GM19395 (cell line): ENCODE measurements around the gene CANT1.

Experiments used
- ATAC-seq: cut with Tn5 transposase; IDR thresholded peaks from one replicate; pipeline ENCODE4 v1.9.1; 2021; ENCODE audit warnings: mild to moderate bottlenecking, moderate library complexity; ENCODE audit not compliant: unreplicated experiment

Gene CANT1

GRCh38 chr17:79011451-79012147, 2.0 kb upstream of the CANT1 start:
- no peak for ATAC-seq

GRCh38 chr17:79010304-79010646, 711 bp upstream of the CANT1 start:
- ATAC-seq: no peak

- ATAC-seq: no peak
These were observed 737 bp downstream of the CANT1 start for GRCh38 chr17:79008666-79009387.

GRCh38 chr17:79007504-79008381, 1.8 kb downstream of the CANT1 start:
- no peak for ATAC-seq

- ATAC-seq: no peak
These were observed 2.6 kb downstream of the CANT1 start for GRCh38 chr17:79006794-79007503.

GRCh38 chr17:79006046-79006445, 3.5 kb downstream of the CANT1 start:
- no peak for ATAC-seq

GRCh38 chr17:79005063-79005861, 4.3 kb downstream of the CANT1 start:
- no peak for ATAC-seq

GRCh38 chr17:79003661-79004411, 5.7 kb downstream of the CANT1 start:
- no peak for ATAC-seq

GRCh38 chr17:79002796-79003593, 6.6 kb downstream of the CANT1 start:
- ATAC-seq: no peak

- ATAC-seq: no peak
These were observed 7.3 kb downstream of the CANT1 start for GRCh38 chr17:79002291-79002690.

GRCh38 chr17:79001190-79002020, 8.2 kb downstream of the CANT1 start:
- ATAC-seq: no peak

GRCh38 chr17:79000396-79001189, 9.0 kb downstream of the CANT1 start:
- ATAC-seq: no peak

GRCh38 chr17:78999947-79000395, 9.6 kb downstream of the CANT1 start:
- no peak for ATAC-seq

GRCh38 chr17:78999056-78999768, 10.4 kb downstream of the CANT1 start:
- no peak for ATAC-seq

GRCh38 chr17:78998311-78999055, 11.1 kb downstream of the CANT1 start:
- no peak for ATAC-seq

GRCh38 chr17:78997881-78998280, 11.7 kb downstream of the CANT1 start:
- ATAC-seq: no peak
